Parathyroid adenoma (tissue), 2 donors: ENCODE measurements around the gene RNF135.
A peak's percentile ranks its signal among the peaks of the same experiment; 100 is the strongest.
"Not testable (repeated sequence)": the region's sequence is repeated elsewhere in the genome, so short reads cannot be mapped to it uniquely, and the experiment has no call there.

Source experiments
- H2AFZ ChIP-seq: fragments of 300-600 bp; sonication (generic); one replicate; pipeline ENCODE4 v1.7.0; 2017; ENCODE audit warnings: antibody characterized with exemption, mild to moderate bottlenecking
- H3K27ac ChIP-seq: fragments of 300-600 bp; sonication (generic); one replicate; pipeline ENCODE4 v1.7.0; 2017
- H3K27me3 ChIP-seq: fragments of 300-600 bp; sonication (generic); one replicate; pipeline ENCODE4 v1.7.0; 2017; ENCODE audit warnings: low read length; ENCODE audit not compliant: control insufficient read depth, insufficient read depth
- H3K36me3 ChIP-seq: fragments of 300-600 bp; sonication (generic); one replicate; pipeline ENCODE4 v1.7.0; 2017; ENCODE audit warnings: low read length; ENCODE audit not compliant: control insufficient read depth, insufficient read depth
- H3K4me1 ChIP-seq: fragments of 300-600 bp; sonication (generic); one replicate; pipeline ENCODE4 v1.7.0; 2017; ENCODE audit warnings: control low read depth
- H3K4me2 ChIP-seq: fragments of 300-600 bp; sonication (generic); one replicate; pipeline ENCODE4 v1.7.0; 2017; ENCODE audit warnings: low read length
- H3K4me3 ChIP-seq: fragments of 300-600 bp; sonication (generic); one replicate; pipeline ENCODE4 v1.7.0; 2017; ENCODE audit warnings: low read depth, low read length
- H3K79me2 ChIP-seq: fragments of 300-600 bp; sonication (generic); one replicate; pipeline ENCODE4 v1.7.0; 2017; ENCODE audit warnings: control low read depth
- H3K9ac ChIP-seq: fragments of 300-600 bp; sonication (generic); one replicate; pipeline ENCODE4 v1.7.0; 2017; ENCODE audit warnings: mild to moderate bottlenecking
- H3K9me3 ChIP-seq: fragments of 300-600 bp; sonication (generic); one replicate; pipeline ENCODE4 v1.7.0; 2017; ENCODE audit warnings: low read length; ENCODE audit not compliant: control insufficient read depth
- TF ChIP-seq, protein P1 (sequence below): fragments of 300-600 bp; sonication (generic); IDR thresholded peaks from one replicate; pipeline ENCODE4 v1.7.0; 2017; ENCODE audit warnings: antibody characterized with exemption, mild to moderate bottlenecking
- donor health status: primary hyperparathyroidism.

Gene RNF135

DNA sequence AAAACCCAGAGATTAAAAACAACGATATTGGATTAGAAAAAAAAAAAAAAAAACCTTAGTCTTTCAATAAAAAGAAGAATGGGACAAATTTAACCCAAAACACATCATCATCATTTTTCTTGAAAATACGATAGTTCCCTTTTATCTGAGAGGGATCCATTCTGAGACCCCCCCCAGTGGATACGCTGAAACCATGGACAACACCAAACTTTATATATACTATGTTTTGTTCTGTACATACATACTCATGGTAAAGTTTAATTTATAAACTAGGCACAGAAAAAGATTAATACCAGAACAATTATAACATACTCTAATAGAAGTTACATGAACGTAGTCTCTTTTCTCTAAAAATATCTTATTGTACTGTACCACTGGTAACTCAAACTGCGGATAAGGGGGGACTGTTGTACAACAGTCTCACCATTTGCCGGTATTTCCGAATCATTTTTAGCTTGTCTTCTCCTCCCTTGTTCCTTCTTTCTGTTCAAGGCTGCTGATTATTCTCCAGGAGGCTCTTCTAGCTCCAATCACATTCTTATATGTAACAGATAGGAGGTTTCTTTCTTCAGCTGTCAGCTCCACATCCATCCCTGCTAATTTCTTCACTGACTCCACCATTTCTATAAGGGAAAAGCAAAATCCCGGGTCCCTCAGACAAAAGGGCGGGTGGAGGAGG lies 37.0 kb downstream of the RNF135 start:
- H3K27ac ChIP-seq, result peak overlapping the region; percentile 92
- no peaks in the 10 kb centered on the region for H3K27me3 ChIP-seq
- TF ChIP-seq, protein P1, sequence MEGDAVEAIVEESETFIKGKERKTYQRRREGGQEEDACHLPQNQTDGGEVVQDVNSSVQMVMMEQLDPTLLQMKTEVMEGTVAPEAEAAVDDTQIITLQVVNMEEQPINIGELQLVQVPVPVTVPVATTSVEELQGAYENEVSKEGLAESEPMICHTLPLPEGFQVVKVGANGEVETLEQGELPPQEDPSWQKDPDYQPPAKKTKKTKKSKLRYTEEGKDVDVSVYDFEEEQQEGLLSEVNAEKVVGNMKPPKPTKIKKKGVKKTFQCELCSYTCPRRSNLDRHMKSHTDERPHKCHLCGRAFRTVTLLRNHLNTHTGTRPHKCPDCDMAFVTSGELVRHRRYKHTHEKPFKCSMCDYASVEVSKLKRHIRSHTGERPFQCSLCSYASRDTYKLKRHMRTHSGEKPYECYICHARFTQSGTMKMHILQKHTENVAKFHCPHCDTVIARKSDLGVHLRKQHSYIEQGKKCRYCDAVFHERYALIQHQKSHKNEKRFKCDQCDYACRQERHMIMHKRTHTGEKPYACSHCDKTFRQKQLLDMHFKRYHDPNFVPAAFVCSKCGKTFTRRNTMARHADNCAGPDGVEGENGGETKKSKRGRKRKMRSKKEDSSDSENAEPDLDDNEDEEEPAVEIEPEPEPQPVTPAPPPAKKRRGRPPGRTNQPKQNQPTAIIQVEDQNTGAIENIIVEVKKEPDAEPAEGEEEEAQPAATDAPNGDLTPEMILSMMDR, result no peak
- no peaks in the 10 kb centered on the region for H3K36me3 ChIP-seq
- peak overlapping the region; percentile 70 for H3K9ac ChIP-seq
- H3K9me3 ChIP-seq, result no peaks in the 10 kb centered on the region
- H3K79me2 ChIP-seq, result peaks cover 13% of the 10 kb centered on the region
- H2AFZ ChIP-seq, result peak overlapping the region; percentile 98
- H3K4me2 ChIP-seq, result no peak overlapping the region
- H3K4me3 ChIP-seq, result peak overlapping the region; percentile 40
- H3K4me1 ChIP-seq, result no peaks in the 10 kb centered on the region

DNA sequence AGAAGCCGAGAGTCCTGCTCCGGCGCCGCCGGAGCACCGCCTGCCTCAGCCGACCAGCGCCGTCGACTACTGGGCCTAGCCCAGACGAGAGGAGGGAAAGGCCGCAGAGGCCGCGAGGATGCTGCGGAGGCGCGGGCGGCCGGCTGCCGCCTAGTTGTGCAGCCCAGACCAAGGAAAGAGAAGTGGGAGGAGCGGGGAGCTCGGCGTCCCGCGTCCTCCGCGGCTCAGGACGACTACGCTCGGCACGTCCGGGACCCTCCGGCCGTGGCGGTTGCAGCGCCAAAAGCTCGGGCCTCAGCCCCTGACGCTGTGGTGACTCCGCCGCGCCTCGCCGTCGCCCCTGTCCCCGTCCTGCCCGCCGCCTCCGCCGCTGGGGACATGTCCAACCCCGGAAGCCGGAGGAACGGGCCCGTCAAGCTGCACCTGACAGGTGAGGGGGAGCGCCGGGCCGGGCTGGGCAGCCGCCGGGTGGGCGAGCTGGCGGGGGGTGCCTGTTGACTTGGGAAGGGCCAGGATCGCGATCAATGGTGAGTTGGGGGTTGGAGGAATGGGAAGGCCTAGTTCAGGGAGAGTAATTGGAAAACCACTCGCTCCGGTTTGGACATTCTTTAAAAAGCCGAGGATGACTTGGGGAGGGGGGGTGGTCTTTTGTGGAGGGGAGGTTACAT lies 37.7 kb downstream of the RNF135 start:
- no peaks in the 10 kb centered on the region for H3K9me3 ChIP-seq
- H3K4me3 ChIP-seq, result peak overlapping the region; percentile 40
- peaks cover 18% of the 10 kb centered on the region for H3K79me2 ChIP-seq
- peak overlapping the region; percentile 42 for H3K4me2 ChIP-seq
- H3K27ac ChIP-seq, result peak overlapping the region; percentile 92
- no peaks in the 10 kb centered on the region for H3K36me3 ChIP-seq
- TF ChIP-seq, protein P1, result no peak
- peak overlapping the region; percentile 98 for H2AFZ ChIP-seq
- peak overlapping the region; percentile 70 for H3K9ac ChIP-seq
- no peaks in the 10 kb centered on the region for H3K27me3 ChIP-seq
- H3K4me1 ChIP-seq, result no peaks in the 10 kb centered on the region

DNA sequence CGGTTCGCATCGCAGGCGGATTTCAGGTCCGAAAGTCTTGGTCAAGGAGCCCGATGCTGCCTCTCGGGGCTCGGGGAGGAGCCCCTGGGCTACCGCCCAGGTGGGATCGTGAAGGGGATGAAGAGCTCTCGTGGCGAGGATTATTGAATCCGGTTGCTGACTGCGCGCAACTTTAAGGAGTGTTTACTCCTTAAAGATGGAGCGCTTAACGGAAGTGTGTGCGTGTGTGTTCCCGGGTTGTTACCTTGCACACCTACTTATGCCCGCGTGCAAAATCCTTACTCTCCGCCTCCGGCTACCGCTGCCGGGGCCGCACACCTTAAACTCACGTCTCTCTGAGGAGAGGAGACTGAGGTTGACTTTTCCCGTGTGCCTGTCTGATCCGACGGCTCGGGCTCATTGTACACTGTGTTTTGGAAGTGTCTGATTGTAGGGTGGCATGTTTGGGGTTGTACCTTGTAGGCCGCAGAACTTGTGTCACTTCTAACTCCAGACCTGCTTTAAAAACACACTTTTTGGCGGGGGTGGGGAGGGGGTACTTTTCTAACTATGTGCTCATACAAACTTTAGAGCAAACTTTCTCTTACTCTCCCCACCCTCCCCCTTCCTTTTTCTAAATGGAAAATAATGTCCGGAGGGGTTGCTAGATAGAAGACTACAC lies 38.3 kb downstream of the RNF135 start:
- peak overlapping the region; percentile 92 for H3K27ac ChIP-seq
- H3K4me3 ChIP-seq, result peak overlapping the region; percentile 40
- not testable (repeated sequence) for H3K4me1 ChIP-seq, H3K27me3 ChIP-seq, H3K9me3 ChIP-seq, H3K36me3 ChIP-seq
- peaks cover 24% of the 10 kb centered on the region for H3K79me2 ChIP-seq
- peak overlapping the region; percentile 42 for H3K4me2 ChIP-seq
- H3K9ac ChIP-seq, result peak overlapping the region; percentile 70
- peak overlapping the region; percentile 98 for H2AFZ ChIP-seq

DNA sequence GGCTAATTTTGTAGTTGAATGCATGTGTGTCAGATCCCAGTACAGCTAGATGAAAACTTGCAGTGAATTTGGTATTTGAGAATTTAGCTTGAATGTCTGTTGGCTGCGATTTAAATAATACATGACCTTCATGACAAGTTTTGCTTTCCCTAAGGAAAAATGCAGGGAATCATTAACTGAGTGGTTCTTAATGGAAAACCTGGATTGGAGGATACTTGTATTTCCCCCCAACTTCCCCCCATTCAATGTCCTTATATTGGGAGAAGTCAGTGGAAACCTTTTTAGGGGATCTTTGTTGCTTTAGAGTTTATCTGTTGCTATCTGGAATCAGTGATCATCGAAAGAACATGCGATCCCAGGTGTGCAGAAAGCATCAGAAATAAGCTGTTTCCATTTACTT lies 39.2 kb downstream of the RNF135 start:
- H3K27me3 ChIP-seq, H3K9ac ChIP-seq, H3K4me1 ChIP-seq, H3K36me3 ChIP-seq, H3K4me3 ChIP-seq, H3K9me3 ChIP-seq, H3K4me2 ChIP-seq: not testable (repeated sequence)
- Histone ChIP-seq H2AFZ (peak overlapping the region; percentile 73), H3K27ac (peak overlapping the region; percentile 60), H3K79me2 (peaks cover 24% of the 10 kb centered on the region)

DNA sequence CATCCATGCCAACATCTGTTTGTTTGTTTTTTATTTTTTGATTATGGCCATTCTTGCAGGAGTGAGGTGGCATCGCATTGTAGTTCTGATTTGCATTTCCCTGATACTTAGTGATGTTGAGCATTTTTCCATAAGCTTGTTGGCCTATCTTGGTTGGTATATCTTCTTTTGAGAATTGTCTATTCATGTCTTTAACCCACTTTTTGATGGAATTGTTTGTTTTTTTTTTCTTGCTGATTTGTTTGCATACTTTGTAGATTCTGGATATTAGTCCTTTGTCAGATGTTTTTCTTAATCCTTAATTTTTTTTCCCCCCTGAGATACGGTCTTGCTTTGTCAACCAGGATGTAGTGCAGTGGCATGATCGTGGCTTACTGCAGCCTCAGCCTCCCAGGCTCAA lies 43.0 kb downstream of the RNF135 start:
- H3K36me3 ChIP-seq, result no peaks in the 10 kb centered on the region
- no peaks in the 10 kb centered on the region for H3K9me3 ChIP-seq
- H3K27me3 ChIP-seq, result no peaks in the 10 kb centered on the region
- no peak overlapping the region for H3K9ac ChIP-seq
- no peaks in the 10 kb centered on the region for H3K4me1 ChIP-seq
- H3K4me2 ChIP-seq, result no peak overlapping the region
- TF ChIP-seq, protein P1, result no peak
- H3K4me3 ChIP-seq, result no peak overlapping the region
- H3K79me2 ChIP-seq, result peaks cover 24% of the 10 kb centered on the region
- H2AFZ ChIP-seq, result no peak overlapping the region
- no peak overlapping the region for H3K27ac ChIP-seq
